ENCODE data around the gene MUTYH. TPM values are rescaled to one million over a fixed set of nuclear protein-coding genes. Genes with fewer than 3 reads are reported as not detected.

The MUTYH gene
- total RNA-seq, 3 donors from 2014 or later = 16.8 to 26.2 (median 25.8) TPM

GRCh38 chr1:45325851-45326506 lies 14.3 kb downstream of the MUTYH start:
- H3K27ac ChIP-seq = no peak overlapping the region

GRCh38 chr1:45322486-45323040 lies 17.7 kb downstream of the MUTYH start:
- intact Hi-C loops (cut with DNase I; ENCODE audit: low total_unique reads) = no loop called here
- Histone ChIP-seq H3K4me1 (no peaks in the 10 kb centered on the region), H3K27me3 (no peaks in the 10 kb centered on the region), H3K27ac (no peak overlapping the region), H3K9me3 (no peaks in the 10 kb centered on the region), H3K4me3 (no peak overlapping the region), H3K36me3 (no peaks in the 10 kb centered on the region)
- TF ChIP-seq, protein P1, sequence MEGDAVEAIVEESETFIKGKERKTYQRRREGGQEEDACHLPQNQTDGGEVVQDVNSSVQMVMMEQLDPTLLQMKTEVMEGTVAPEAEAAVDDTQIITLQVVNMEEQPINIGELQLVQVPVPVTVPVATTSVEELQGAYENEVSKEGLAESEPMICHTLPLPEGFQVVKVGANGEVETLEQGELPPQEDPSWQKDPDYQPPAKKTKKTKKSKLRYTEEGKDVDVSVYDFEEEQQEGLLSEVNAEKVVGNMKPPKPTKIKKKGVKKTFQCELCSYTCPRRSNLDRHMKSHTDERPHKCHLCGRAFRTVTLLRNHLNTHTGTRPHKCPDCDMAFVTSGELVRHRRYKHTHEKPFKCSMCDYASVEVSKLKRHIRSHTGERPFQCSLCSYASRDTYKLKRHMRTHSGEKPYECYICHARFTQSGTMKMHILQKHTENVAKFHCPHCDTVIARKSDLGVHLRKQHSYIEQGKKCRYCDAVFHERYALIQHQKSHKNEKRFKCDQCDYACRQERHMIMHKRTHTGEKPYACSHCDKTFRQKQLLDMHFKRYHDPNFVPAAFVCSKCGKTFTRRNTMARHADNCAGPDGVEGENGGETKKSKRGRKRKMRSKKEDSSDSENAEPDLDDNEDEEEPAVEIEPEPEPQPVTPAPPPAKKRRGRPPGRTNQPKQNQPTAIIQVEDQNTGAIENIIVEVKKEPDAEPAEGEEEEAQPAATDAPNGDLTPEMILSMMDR (IDR thresholded peaks at IDR 0.05) = no peak
- no peak for TF ChIP-seq POLR2AphosphoS5 (IDR thresholded peaks at IDR 0.05)
- no peak for DNase-seq (ENCODE audit: low spot score in 2 of 2)

More at GRCh38 chr1:45325851-45326506, 14.3 kb downstream of the MUTYH start:
- TF ChIP-seq POLR2A (IDR thresholded peaks at IDR 0.05) (no peak), POLR2AphosphoS5 (IDR thresholded peaks at IDR 0.05) (no peak)
- TF ChIP-seq, protein P1 (IDR thresholded peaks at IDR 0.05) = no peak
- peak overlapping the region; percentile 43 to 75 (median 57) for H3K4me3 ChIP-seq
- H3K4me1 ChIP-seq = no peaks in the 10 kb centered on the region
- intact Hi-C loops (cut with DNase I; ENCODE audit: low total_unique reads) = no loop called here
- no peak for DNase-seq (ENCODE audit: low spot score in 2 of 2)
- H3K27me3 ChIP-seq = no peaks in the 10 kb centered on the region
- no peaks in the 10 kb centered on the region for H3K36me3 ChIP-seq
- no peaks in the 10 kb centered on the region for H3K9me3 ChIP-seq

DNA sequence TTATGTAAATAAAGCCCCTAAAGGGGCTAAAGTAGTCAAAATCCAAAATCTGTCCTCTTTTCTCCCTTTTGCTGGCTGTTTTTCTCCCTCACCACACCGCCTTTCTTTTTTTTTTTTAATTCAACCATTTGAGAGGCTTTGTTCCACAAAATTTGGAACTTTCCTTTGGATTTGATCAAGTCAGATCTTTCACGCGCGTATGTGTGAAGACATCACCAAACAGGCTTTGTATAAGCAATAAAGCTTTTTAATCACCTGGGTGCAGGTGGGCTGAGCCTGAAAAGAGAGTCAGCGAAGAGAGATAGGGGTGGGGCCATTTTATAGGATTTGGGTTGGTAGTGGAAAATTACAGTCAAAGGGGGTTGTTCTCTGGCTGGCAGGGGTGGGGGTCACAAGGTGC lies 18.8 kb downstream of the MUTYH start:
- Histone ChIP-seq H3K27me3 (no peaks in the 10 kb centered on the region), H3K27ac (no peak overlapping the region), H3K36me3 (no peaks in the 10 kb centered on the region), H3K4me1 (no peaks in the 10 kb centered on the region), H3K9me3 (no peaks in the 10 kb centered on the region), H3K4me3 (no peak overlapping the region)
- TF ChIP-seq, protein P1 (IDR thresholded peaks at IDR 0.05) = no peak
- no peak for TF ChIP-seq POLR2A (IDR thresholded peaks at IDR 0.05)
- no peak for TF ChIP-seq POLR2AphosphoS5 (IDR thresholded peaks at IDR 0.05)
- intact Hi-C loops (cut with DNase I; ENCODE audit: low total_unique reads) = no loop called here
- DNase-seq (ENCODE audit: low spot score in 2 of 2) = no peak

- no peak for DNase-seq (ENCODE audit: low spot score in 2 of 2)
- H3K27ac ChIP-seq = no peak overlapping the region
- no peaks in the 10 kb centered on the region for H3K27me3 ChIP-seq
- no peaks in the 10 kb centered on the region for H3K36me3 ChIP-seq
- intact Hi-C loops (cut with DNase I; ENCODE audit: low total_unique reads) = no loop called here
- H3K4me3 ChIP-seq = no peak overlapping the region
- TF ChIP-seq POLR2A (IDR thresholded peaks at IDR 0.05) (no peak), POLR2AphosphoS5 (IDR thresholded peaks at IDR 0.05) (no peak)
- TF ChIP-seq, protein P1 (IDR thresholded peaks at IDR 0.05) = no peak
- H3K4me1 ChIP-seq = no peaks in the 10 kb centered on the region
- no peaks in the 10 kb centered on the region for H3K9me3 ChIP-seq
Measured at GRCh38 chr1:45319761-45320160, 20.5 kb downstream of the MUTYH start.

- TF ChIP-seq POLR2AphosphoS5 (IDR thresholded peaks at IDR 0.05) (no peak), POLR2A (IDR thresholded peaks at IDR 0.05) (no peak)
- TF ChIP-seq, protein P1 (IDR thresholded peaks at IDR 0.05) = no peak
- H3K4me1 ChIP-seq = no peaks in the 10 kb centered on the region
- intact Hi-C loops (cut with DNase I; ENCODE audit: low total_unique reads) = no loop called here
- no peaks in the 10 kb centered on the region for H3K27me3 ChIP-seq
- no peak overlapping the region for H3K4me3 ChIP-seq
- H3K36me3 ChIP-seq = no peaks in the 10 kb centered on the region
- no peak for DNase-seq (ENCODE audit: low spot score in 2 of 2)
- no peak overlapping the region for H3K27ac ChIP-seq
- H3K9me3 ChIP-seq = no peaks in the 10 kb centered on the region
Measured at GRCh38 chr1:45317166-45317565, 23.1 kb downstream of the MUTYH start.
